OCI-LY7 (cell line): ENCODE data around the gene TUFM. TPM values are rescaled to one million over a fixed set of nuclear protein-coding genes. Genes with fewer than 3 reads are reported as not detected.

Experiments
- Bru-seq: library from RNA; stranded (reverse); fragments of 400-500 nt; gene quantifications from one replicate; lab custom pipeline; 2021; lab: Mats Ljungman, UMichigan
- BruChase-seq, 2 experiments: library from RNA; stranded (reverse); fragments of 400-500 nt; gene quantifications; one replicate each; lab custom pipeline; 2021; lab: Mats Ljungman, UMichigan
- BruUV-seq: library from RNA; stranded (reverse); fragments of 400-500 nt; replicated peaks from 2 replicates; lab custom pipeline; 2021; lab: Mats Ljungman, UMichigan
- CTCF ChIA-PET: fragments of 300-600 bp; sonication (Branson Sonifier 250); formaldehyde crosslinking; loops from one replicate; lab custom pipeline; 2022; ENCODE audit warnings: antibody characterized with exemption; ENCODE audit not compliant: unreplicated experiment; lab: Charles Lee
- POLR2A ChIA-PET: fragments of 300-600 bp; sonication (Branson Sonifier 250); formaldehyde crosslinking; loops from one replicate; lab custom pipeline; 2022; ENCODE audit warnings: antibody characterized with exemption; lab: Charles Lee
- DNase-seq: peaks from one replicate; pipeline ENCODE4 v3.0.0-alpha.2; 2015; ENCODE audit warnings: low spot score
- H2AFZ ChIP-seq: fragments of 200-600 bp; sonication (generic), shearing (Covaris generic); 2 replicates; pipeline ENCODE4 v1.6.1; 2014; ENCODE audit warnings: mild to moderate bottlenecking, antibody characterized with exemption, low read length, moderate library complexity
- H3K27ac ChIP-seq: fragments of 200-600 bp; sonication (generic); 2 replicates; pipeline ENCODE4 v1.5.1; 2014; ENCODE audit warnings: mixed run types, low read depth, mild to moderate bottlenecking, moderate library complexity, low read length, inconsistent platforms; ENCODE audit not compliant: poor library complexity, severe bottlenecking
- H3K36me3 ChIP-seq: fragments of 200-600 bp; sonication (generic); 2 replicates; pipeline ENCODE4 v1.6.1; 2014; ENCODE audit warnings: mild to moderate bottlenecking, antibody characterized with exemption, low read length, moderate library complexity, mixed read lengths; ENCODE audit not compliant: insufficient read depth
- H3K4me1 ChIP-seq: fragments of 200-600 bp; sonication (generic); 2 replicates; pipeline ENCODE4 v1.5.1; 2014; ENCODE audit warnings: mild to moderate bottlenecking, low read length; ENCODE audit not compliant: insufficient read depth, poor library complexity, severe bottlenecking
- H3K4me2 ChIP-seq: fragments of 200-600 bp; sonication (generic); 2 replicates; pipeline ENCODE4 v1.6.1; 2014; ENCODE audit warnings: mild to moderate bottlenecking, low read length
- H3K4me3 ChIP-seq: fragments of 200-600 bp; sonication (generic); 2 replicates; pipeline ENCODE4 v1.5.1; 2014; ENCODE audit warnings: mild to moderate bottlenecking, low read depth, low read length; ENCODE audit not compliant: poor library complexity, severe bottlenecking
- H3K79me2 ChIP-seq: fragments of 200-600 bp; sonication (generic); 2 replicates; pipeline ENCODE4 v1.6.1; 2016; ENCODE audit warnings: low read depth, mild to moderate bottlenecking, low read length, moderate library complexity, mixed read lengths; ENCODE audit not compliant: insufficient read depth
- H3K9me2 ChIP-seq: fragments of 200-600 bp; sonication (generic); 2 replicates; pipeline ENCODE4 v1.6.1; 2016; ENCODE audit warnings: mild to moderate bottlenecking, low read length, mixed read lengths; ENCODE audit not compliant: insufficient read depth
- H3K9me3 ChIP-seq: fragments of 200-600 bp; sonication (generic); 2 replicates; pipeline ENCODE4 v1.6.1; 2014; ENCODE audit warnings: mild to moderate bottlenecking, mixed run types, low read length, mixed read lengths
- H4K20me1 ChIP-seq: fragments of 200-600 bp; sonication (generic); 2 replicates; pipeline ENCODE4 v1.6.1; 2014; ENCODE audit warnings: mild to moderate bottlenecking, antibody characterized with exemption, low read length, moderate library complexity, mixed read lengths; ENCODE audit not compliant: insufficient read depth
- EZH2phosphoT487 ChIP-seq: fragments of 200-600 bp; sonication (generic); IDR thresholded peaks from 2 replicates; pipeline ENCODE4 v1.6.1; 2018; ENCODE audit warnings: low read depth, borderline replicate concordance, mild to moderate bottlenecking, mixed run types, antibody characterized with exemption, low read length, moderate library complexity, mixed read lengths
- intact Hi-C: fragments of 100-400 bp; cut with micrococcal nuclease; formaldehyde crosslinking; loops from one replicate; pipeline ENCODE4 v1.10.0; 2022; ENCODE audit not compliant: unreplicated experiment
- long read RNA-seq: library from polyadenylated mRNA; stranded (forward); transcript quantifications from one replicate; pipeline ENCODE4 v2.0.0, GENCODE V29; 2022
- total RNA-seq, 2 experiments: library from RNA; depleted of rRNA in 1 of 2; stranded (reverse); fragments of >200 nt in 1 of 2; shearing (Covaris generic) in 1 of 2; gene quantifications; 2 replicates each; pipeline ENCODE4 v1.2.3, GENCODE V29; 2014 to 2022
- TF ChIP-seq, protein P1 (sequence below): fragments of 200-600 bp; sonication (generic); conservative IDR thresholded peaks from 2 replicates; pipeline ENCODE4 v1.5.1; 2014; ENCODE audit warnings: mild to moderate bottlenecking, antibody characterized with exemption, low read length, moderate library complexity, mixed read lengths

The TUFM gene
- total RNA-seq (2014; rRNA removed; shearing (Covaris generic)) (160 and 184 TPM in 2 replicates), total RNA-seq (2022) (176 and 211 TPM in 2 replicates), Bru-seq, nascent RNA (percentile 87 among the genes with signal in this experiment), BruChase-seq, experiment 1, labeled RNA remaining after a 6-hour chase (percentile 97 among the genes with signal in this experiment), BruChase-seq, experiment 2, labeled RNA remaining after a 2-hour chase (percentile 92 among the genes with signal in this experiment)
- long read RNA-seq, transcript TUFM-201 (10 exons, 2,071 nt): major isoform, 374 of 416 reads
- long read RNA-seq, partial matches to known transcripts: 11 of 416 reads
- long read RNA-seq, other reads (novel, unspliced or antisense): 31 of 416 reads

- peak within 1 kb of the TSS; percentile 57; the same call in 1 of the 2 replicates for H2AFZ ChIP-seq
- H3K27ac ChIP-seq: peak within 1 kb of the TSS; percentile 50
- peak within 1 kb of the TSS; percentile 95 for H3K4me3 ChIP-seq
- POLR2A ChIA-PET: interaction anchor here (1.0 to 2.9 kb wide), 3 partner anchors 16 to 24 kb away, joined by 3 to 17 read pairs (median 5); partner anchors contain the start of gene ATXN2L
- intact Hi-C loops: no loop called here
- peaks cover 17% of the 10 kb centered on the region for H3K4me1 ChIP-seq
- H4K20me1 ChIP-seq: peaks cover 10% of the 10 kb centered on the region
- peaks cover 31% of the 10 kb centered on the region for H3K79me2 ChIP-seq
- no peak for TF ChIP-seq EZH2phosphoT487
- TF ChIP-seq, protein P1, sequence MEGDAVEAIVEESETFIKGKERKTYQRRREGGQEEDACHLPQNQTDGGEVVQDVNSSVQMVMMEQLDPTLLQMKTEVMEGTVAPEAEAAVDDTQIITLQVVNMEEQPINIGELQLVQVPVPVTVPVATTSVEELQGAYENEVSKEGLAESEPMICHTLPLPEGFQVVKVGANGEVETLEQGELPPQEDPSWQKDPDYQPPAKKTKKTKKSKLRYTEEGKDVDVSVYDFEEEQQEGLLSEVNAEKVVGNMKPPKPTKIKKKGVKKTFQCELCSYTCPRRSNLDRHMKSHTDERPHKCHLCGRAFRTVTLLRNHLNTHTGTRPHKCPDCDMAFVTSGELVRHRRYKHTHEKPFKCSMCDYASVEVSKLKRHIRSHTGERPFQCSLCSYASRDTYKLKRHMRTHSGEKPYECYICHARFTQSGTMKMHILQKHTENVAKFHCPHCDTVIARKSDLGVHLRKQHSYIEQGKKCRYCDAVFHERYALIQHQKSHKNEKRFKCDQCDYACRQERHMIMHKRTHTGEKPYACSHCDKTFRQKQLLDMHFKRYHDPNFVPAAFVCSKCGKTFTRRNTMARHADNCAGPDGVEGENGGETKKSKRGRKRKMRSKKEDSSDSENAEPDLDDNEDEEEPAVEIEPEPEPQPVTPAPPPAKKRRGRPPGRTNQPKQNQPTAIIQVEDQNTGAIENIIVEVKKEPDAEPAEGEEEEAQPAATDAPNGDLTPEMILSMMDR: peak; percentile 77
- BruUV-seq: no TSS peak
- peaks cover 44% of the 10 kb centered on the region for H3K36me3 ChIP-seq
- H3K9me3 ChIP-seq: no peaks in the 10 kb centered on the region
- no peaks in the 10 kb centered on the region for H3K9me2 ChIP-seq
- peak within 1 kb of the TSS; percentile 93 for H3K4me2 ChIP-seq
- DNase-seq: peak; percentile 99
- CTCF ChIA-PET: interaction anchor here (0.7 kb wide), 2 partner anchors 24 to 99 kb away, joined by 3 read pairs; partner anchors contain the start of gene ATXN2L
Observed at GRCh38 chr16:28846080-28846932, at the start of gene TUFM. Gene TUFM (minus strand): TSS chr16:28846348. CDS start chr16:28846269, 79 bp downstream.

- no peak for DNase-seq
- no peaks in the 10 kb centered on the region for H3K79me2 ChIP-seq
- H3K9me3 ChIP-seq: no peaks in the 10 kb centered on the region
- H4K20me1 ChIP-seq: no peaks in the 10 kb centered on the region
- H3K4me1 ChIP-seq: no peaks in the 10 kb centered on the region
- no peak overlapping the region for H3K4me2 ChIP-seq
- ChIA-PET CTCF (no interaction called here), POLR2A (interaction anchor here (0.6 kb wide), 1 partner anchor 9 kb away, joined by 4 read pairs; no protein-coding TSS in a partner anchor)
- no peaks in the 10 kb centered on the region for H3K9me2 ChIP-seq
- no peak overlapping the region for H3K27ac ChIP-seq
- TF ChIP-seq, protein P1: no peak
- no peak for TF ChIP-seq EZH2phosphoT487
- no TSS peak for BruUV-seq
- no peak overlapping the region for H3K4me3 ChIP-seq
- H3K36me3 ChIP-seq: peaks cover 39% of the 10 kb centered on the region
- no peak overlapping the region for H2AFZ ChIP-seq
- intact Hi-C loops: no loop called here
Observed at GRCh38 chr16:28895609-28896008, 49.5 kb upstream of the TUFM start.
